Cardiac septum (tissue), 1 donor: ENCODE data around the gene RNFT1. TPM values are rescaled to one million over a fixed set of nuclear protein-coding genes. Genes with fewer than 3 reads are reported as not detected.
A peak's percentile ranks its signal among the peaks of the same experiment; 100 is the strongest.
"Not testable (repeated sequence)": the region's sequence is repeated elsewhere in the genome, so short reads cannot be mapped to it uniquely, and the experiment has no call there.

Experiments
- DNase-seq: peaks from one replicate; pipeline ENCODE4 v3.0.0-alpha.2; 2020; ENCODE audit warnings: low spot score
- intact Hi-C: fragments of 100-400 bp; cut with DNase I; formaldehyde crosslinking; loops from one replicate; pipeline ENCODE4 v1.14.0; 2022
- long read RNA-seq: library from polyadenylated mRNA; unstranded; transcript quantifications from one replicate; pipeline ENCODE4 v2.0.0, GENCODE V29; 2021
- total RNA-seq: library from RNA; stranded (reverse); fragmentation: NEBNext Ultra II Directional; extraction: Animal tissue kit (Norgen Biotek cat#: 25700); gene quantifications from one replicate; pipeline ENCODE4 v1.2.1, GENCODE V29; 2021
- donor health status: DM: no; HTN: no; CAD: no.

The RNFT1 gene
- 12.4 TPM for total RNA-seq
- long read RNA-seq, transcript RNFT1-201 (9 exons, 2,101 nt): major isoform, 15 of 22 reads
- long read RNA-seq, partial matches to known transcripts: 1 of 22 reads
- long read RNA-seq, other reads (novel, unspliced or antisense): 1 of 22 reads

- intact Hi-C loops: no loop called here
- peak; percentile 96 for DNase-seq
These were observed at the start of gene RNFT1 for GRCh38 chr17:59964482-59965328. Gene RNFT1 (minus strand): TSS chr17:59964740. CDS start chr17:59964663, 77 bp downstream.

GRCh38 chr17:60009326-60009725, 44.8 kb upstream of the RNFT1 start:
- intact Hi-C loops, DNase-seq: not testable (repeated sequence)

- intact Hi-C loops, DNase-seq: not testable (repeated sequence)
These were observed 43.8 kb upstream of the RNFT1 start for GRCh38 chr17:60008377-60008776.

GRCh38 chr17:60006160-60006559, 41.6 kb upstream of the RNFT1 start:
- intact Hi-C loops: no loop called here
- DNase-seq: no peak

- intact Hi-C loops, DNase-seq: not testable (repeated sequence)
These were observed 40.0 kb upstream of the RNFT1 start for GRCh38 chr17:60004561-60004960.

GRCh38 chr17:60002405-60002804, 37.9 kb upstream of the RNFT1 start:
- intact Hi-C loops, DNase-seq: not testable (repeated sequence)

- DNase-seq, intact Hi-C loops: not testable (repeated sequence)
These were observed 32.1 kb upstream of the RNFT1 start for GRCh38 chr17:59996608-59997007.

GRCh38 chr17:59975166-59975565, 10.6 kb upstream of the RNFT1 start:
- DNase-seq, intact Hi-C loops: not testable (repeated sequence)

GRCh38 chr17:59973483-59973882, 8.9 kb upstream of the RNFT1 start:
- intact Hi-C loops, DNase-seq: not testable (repeated sequence)

GRCh38 chr17:59972778-59973177, 8.2 kb upstream of the RNFT1 start:
- intact Hi-C loops: no loop called here

GRCh38 chr17:59971771-59972170, 7.2 kb upstream of the RNFT1 start:
- DNase-seq, intact Hi-C loops: not testable (repeated sequence)

More at GRCh38 chr17:59972778-59973177, 8.2 kb upstream of the RNFT1 start:
- DNase-seq: no peak

GRCh38 chr17:59963738-59964481, 630 bp downstream of the RNFT1 start:
- intact Hi-C loops: no loop called here
- DNase-seq: peak; percentile 76

- intact Hi-C loops: no loop called here
- no peak for DNase-seq
These were observed 1.7 kb downstream of the RNFT1 start for GRCh38 chr17:59962739-59963318.

GRCh38 chr17:59959574-59959973, 5.0 kb downstream of the RNFT1 start:
- intact Hi-C loops: not testable (repeated sequence)

GRCh38 chr17:59954856-59955255, 9.7 kb downstream of the RNFT1 start:
- DNase-seq: no peak
- intact Hi-C loops: no loop called here

More at GRCh38 chr17:59959574-59959973, 5.0 kb downstream of the RNFT1 start:
- DNase-seq: not testable (repeated sequence)

- intact Hi-C loops: no loop called here
- no peak for DNase-seq
These were observed 14.5 kb downstream of the RNFT1 start for GRCh38 chr17:59950049-59950448.

- intact Hi-C loops: loop anchor here (10.0 kb wide), 1 partner anchor 87 kb away; no protein-coding TSS in a partner anchor
- not testable (repeated sequence) for DNase-seq
These were observed 17.2 kb downstream of the RNFT1 start for GRCh38 chr17:59947310-59947709.

- intact Hi-C loops: loop anchor here (10.0 kb wide), 1 partner anchor 88 kb away; no protein-coding TSS in a partner anchor
- not testable (repeated sequence) for DNase-seq
These were observed 18.1 kb downstream of the RNFT1 start for GRCh38 chr17:59946433-59946832.

- intact Hi-C loops: loop anchor here (10.0 kb wide), 1 partner anchor 94 kb away; no protein-coding TSS in a partner anchor
- no peak for DNase-seq
These were observed 23.4 kb downstream of the RNFT1 start for GRCh38 chr17:59941131-59941530.
